Measurements from ENCODE around the gene CCN6. TPM values are rescaled to one million over a fixed set of nuclear protein-coding genes. Genes with fewer than 3 reads are reported as not detected.

Gene CCN6
- total RNA-seq, 6 experiments from 2014 or later, result not detected

DNA sequence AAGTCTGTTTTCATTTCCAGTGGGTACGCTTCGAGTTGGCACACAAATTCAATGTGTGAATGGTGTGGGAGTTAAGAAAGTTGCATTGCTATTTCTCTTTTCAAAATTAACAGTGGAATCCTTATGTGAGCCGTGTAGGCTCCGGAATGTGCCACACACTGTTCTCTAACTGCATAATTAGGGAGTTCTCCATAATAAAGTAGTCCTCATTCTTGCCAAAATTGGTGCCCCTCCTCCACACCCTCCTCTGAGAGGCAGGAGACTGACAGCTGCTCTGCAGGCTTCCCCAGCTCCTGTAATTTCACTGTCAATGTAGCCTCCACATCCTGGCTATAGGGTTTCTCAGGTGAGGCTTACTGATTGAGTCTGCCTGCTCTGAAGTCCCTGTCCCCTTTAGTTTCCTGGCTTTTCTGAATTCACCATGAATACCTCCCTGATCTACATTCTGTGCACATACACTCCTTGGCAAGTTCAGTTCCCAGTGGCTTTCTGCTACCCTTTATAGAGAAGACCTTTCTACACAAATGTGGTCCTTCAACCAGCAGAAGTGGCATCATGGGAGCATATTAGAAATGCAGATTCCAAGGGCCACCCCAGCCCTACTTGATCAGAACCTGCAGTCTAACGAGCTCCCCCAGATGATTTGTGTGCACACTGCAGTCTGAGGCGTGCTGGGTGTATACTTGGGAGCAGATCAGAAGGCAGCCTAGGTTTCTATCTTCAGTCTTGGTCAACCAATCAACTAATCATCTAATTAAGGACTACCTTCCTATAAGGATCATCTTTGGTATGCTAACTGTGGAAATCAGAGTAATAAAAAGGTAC is 19.9 kb upstream of the CCN6 start:
- ATAC-seq, result no peak
- TF ChIP-seq POLR2A (IDR thresholded peaks at IDR 0.05), result no peak
- TF ChIP-seq, protein P1, sequence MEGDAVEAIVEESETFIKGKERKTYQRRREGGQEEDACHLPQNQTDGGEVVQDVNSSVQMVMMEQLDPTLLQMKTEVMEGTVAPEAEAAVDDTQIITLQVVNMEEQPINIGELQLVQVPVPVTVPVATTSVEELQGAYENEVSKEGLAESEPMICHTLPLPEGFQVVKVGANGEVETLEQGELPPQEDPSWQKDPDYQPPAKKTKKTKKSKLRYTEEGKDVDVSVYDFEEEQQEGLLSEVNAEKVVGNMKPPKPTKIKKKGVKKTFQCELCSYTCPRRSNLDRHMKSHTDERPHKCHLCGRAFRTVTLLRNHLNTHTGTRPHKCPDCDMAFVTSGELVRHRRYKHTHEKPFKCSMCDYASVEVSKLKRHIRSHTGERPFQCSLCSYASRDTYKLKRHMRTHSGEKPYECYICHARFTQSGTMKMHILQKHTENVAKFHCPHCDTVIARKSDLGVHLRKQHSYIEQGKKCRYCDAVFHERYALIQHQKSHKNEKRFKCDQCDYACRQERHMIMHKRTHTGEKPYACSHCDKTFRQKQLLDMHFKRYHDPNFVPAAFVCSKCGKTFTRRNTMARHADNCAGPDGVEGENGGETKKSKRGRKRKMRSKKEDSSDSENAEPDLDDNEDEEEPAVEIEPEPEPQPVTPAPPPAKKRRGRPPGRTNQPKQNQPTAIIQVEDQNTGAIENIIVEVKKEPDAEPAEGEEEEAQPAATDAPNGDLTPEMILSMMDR (IDR thresholded peaks at IDR 0.05), result no peak
- 76% methylated on average over 6 of the region's 6 CpGs for WGBS (ENCODE audit: insufficient coverage, low coverage, low lambda C conversion rate, missing lambda C conversion rate)

DNA sequence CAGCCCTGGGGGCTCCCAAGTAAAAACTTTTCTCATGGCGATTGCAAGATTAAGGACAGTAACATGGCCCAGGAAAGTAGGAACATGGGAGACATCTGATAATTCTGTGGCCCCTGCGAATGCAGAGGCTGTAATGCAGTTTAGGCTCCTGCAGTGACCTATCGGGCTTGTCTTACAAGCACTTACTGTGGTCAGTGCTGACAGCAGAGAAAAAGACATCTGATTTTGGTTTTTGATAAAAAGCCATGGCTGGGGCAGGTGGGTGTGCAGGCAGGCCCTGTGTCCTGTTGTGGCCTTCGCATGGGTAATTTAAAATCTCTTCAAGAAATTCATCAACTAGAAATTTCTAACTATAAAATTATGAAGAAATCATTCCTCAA is 19.3 kb upstream of the CCN6 start:
- Histone ChIP-seq H3K36me3 (no peaks in the 10 kb centered on the region), H3K9me3 (no peaks in the 10 kb centered on the region), H3K27ac (no peak overlapping the region), H3K4me1 (peaks cover 0 to 19% (median 6%) of the 10 kb centered on the region in 4 donors), H3K4me3 (no peak overlapping the region), H3K27me3 (no peaks in the 10 kb centered on the region)
- 91% methylated on average over 4 of the region's 4 CpGs for WGBS (ENCODE audit: insufficient coverage, low coverage, low lambda C conversion rate, missing lambda C conversion rate)
- ATAC-seq (no peak), DNase-seq (no peak)
- TF ChIP-seq POLR2A (IDR thresholded peaks at IDR 0.05), result no peak
- TF ChIP-seq, protein P1 (IDR thresholded peaks at IDR 0.05), result no peak
- intact Hi-C loops (cut with DNase I), result no loop called here

More for the DNA sequence above, 19.9 kb upstream of the CCN6 start:
- Histone ChIP-seq H3K9me3 (no peaks in the 10 kb centered on the region), H3K27ac (no peak overlapping the region), H3K36me3 (no peaks in the 10 kb centered on the region), H3K27me3 (no peaks in the 10 kb centered on the region), H3K4me1 (peaks cover 0 to 19% (median 6%) of the 10 kb centered on the region in 4 donors), H3K4me3 (no peak overlapping the region)
- intact Hi-C loops (cut with DNase I), result no loop called here
- DNase-seq, result no peak

DNA sequence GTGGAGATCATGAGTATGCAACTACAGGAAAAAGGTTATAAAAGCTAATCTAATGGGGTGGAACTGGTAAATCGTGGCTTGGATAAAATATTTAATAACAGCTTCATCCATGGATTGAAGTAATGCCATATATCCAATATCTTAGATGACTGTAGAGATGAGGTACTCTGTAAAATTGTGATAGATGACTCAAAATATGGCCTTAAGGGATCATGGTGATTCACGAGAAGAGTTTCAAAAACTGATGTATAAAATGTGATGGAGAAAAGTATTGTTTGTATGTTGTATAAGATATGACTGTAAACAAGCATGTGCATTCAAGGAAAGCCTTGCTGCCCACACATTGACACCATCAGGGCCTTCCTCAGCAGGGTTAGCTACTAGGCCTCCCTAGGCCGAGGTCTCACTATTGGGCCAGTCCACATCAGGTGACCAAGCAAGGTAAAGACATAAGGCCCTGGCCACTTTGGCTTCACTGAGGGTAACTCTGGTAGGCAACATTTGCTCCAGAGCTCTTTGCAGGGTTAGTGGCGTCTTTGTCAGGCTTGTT is 17.7 kb upstream of the CCN6 start:
- DNase-seq, result no peak
- Histone ChIP-seq H3K27ac (no peak overlapping the region), H3K36me3 (no peaks in the 10 kb centered on the region), H3K9me3 (no peaks in the 10 kb centered on the region), H3K27me3 (no peaks in the 10 kb centered on the region), H3K4me1 (peaks cover 0 to 7% (median 2%) of the 10 kb centered on the region in 4 donors), H3K4me3 (no peak overlapping the region)
- intact Hi-C loops (cut with DNase I), result no loop called here
- no peak for ATAC-seq
- WGBS (ENCODE audit: insufficient coverage, low coverage, low lambda C conversion rate, missing lambda C conversion rate), result 87% methylated on average over 3 of the region's 4 CpGs
- TF ChIP-seq POLR2A (IDR thresholded peaks at IDR 0.05), result no peak
- TF ChIP-seq, protein P1 (IDR thresholded peaks at IDR 0.05), result no peak

DNA sequence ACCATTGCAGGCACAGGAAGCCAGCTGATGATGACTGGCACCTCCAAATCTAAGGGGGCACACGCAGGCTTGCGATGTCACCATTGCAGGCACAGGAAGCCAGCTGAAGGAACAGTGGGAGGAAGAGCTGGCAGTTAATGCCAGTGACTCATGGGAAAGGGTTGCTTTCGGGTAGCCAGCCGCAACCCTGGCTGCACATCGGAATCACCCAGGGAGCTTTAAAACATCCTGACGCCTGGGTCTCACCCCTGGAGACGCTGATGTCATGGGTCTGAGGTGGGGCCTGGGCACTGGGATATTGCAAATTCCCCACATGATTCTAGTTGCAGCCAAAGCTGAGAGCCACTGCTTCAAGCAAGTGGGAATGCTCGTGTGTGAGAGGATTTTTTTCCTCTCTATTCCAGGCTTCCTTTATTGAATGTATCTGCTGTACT is 16.1 kb upstream of the CCN6 start:
- TF ChIP-seq, protein P1 (IDR thresholded peaks at IDR 0.05), result no peak
- TF ChIP-seq POLR2A (IDR thresholded peaks at IDR 0.05), result no peak
- H3K36me3 ChIP-seq, result no peaks in the 10 kb centered on the region
- H3K4me1 ChIP-seq, result peaks cover 0 to 3% (median 0%) of the 10 kb centered on the region in 4 donors
- no peak overlapping the region for H3K27ac ChIP-seq
- no peaks in the 10 kb centered on the region for H3K9me3 ChIP-seq
- no peaks in the 10 kb centered on the region for H3K27me3 ChIP-seq
- 63% methylated on average over 8 of the region's 8 CpGs for WGBS (ENCODE audit: insufficient coverage, low coverage, low lambda C conversion rate, missing lambda C conversion rate)
- DNase-seq, result no peak
- ATAC-seq, result no peak
- intact Hi-C loops (cut with DNase I), result no loop called here
- H3K4me3 ChIP-seq, result no peak overlapping the region

Measured in right lobe of liver (tissue), 6 donors.